Measurements from ENCODE around the gene SP8.

Gene SP8

DNA sequence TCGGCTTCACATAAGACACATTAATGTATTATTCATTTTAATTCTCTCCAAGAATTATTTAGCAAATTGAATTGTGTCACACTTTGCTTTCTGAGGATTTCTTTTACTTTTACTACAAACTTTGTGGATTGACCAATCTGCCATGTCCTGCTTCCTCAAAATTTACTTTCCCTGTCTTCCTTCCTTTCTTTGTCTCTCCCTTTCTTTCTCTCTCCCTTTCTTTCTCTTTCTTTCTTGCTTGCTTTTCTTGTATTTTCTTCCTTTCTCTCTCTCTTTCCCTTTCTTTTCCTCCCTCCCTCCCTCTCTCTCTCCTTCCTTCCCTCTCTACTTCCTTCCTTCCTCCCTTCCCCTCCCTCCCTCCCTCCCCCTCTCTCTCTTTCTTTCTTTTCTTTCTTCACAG, 37.8 kb downstream of the SP8 start:
- DNase-seq: no peak

DNA sequence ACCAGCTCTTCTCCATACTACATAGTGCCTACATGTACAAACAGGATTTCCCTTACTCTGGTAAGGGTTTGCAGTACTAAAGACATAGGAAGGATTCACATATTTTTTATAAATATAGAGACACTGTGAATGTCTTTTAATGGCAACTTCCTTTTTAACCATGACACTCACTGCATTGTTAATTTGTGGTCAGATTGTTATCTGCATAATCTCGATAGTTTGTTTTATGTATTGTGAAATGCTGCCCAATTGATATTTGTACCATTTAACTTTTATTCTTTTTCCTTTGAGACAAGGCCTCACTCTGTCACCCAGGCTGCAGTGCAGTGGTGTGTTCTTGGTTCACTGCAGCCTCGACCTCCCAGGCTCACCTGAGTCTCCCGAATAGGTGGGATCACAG, 39.7 kb downstream of the SP8 start:
- DNase-seq: no peak

DNA sequence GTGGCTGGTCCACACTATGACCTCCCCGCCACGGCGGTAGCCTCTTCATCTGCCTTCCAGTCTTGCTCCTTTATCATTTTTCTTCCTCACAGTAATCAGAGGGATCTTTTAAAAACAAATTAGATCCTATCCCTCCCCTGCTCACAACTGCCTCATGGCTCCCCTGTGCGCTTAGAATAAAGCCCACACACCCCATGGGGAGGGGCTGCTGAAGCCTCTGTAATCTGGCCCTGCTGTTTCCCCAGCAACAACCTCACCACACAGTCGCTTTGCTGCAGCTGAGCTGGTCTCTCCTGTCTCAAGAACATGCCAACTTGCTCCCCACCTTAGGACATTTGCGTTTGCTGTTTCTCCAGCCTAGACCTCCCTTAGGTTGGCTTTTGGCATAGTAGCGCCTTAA, 41.0 kb downstream of the SP8 start:
- DNase-seq: no peak

GRCh38 chr7:20744954-20745446, 41.7 kb downstream of the SP8 start:
- no peak for DNase-seq

GRCh38 chr7:20742913-20743312, 43.8 kb downstream of the SP8 start:
- DNase-seq: no peak

DNA sequence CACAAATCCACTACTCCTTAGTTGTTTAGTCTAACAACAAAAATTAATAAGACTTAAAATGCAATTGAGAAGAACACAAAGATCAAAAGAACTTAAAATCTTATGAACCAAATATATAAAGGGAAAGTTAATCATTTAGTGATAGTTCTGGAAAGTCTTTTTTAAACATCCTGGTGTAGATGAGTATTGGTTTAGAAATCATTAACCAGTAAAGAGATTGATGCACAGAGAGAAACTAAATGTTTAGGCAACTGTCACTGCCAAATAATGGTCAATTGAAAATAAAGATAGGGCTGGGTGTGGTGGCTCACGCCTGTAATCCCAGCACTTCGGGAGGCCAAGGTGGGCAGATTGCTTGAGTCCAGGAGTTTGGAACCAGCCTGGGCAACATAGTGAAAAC, 44.9 kb downstream of the SP8 start:
- no peak for DNase-seq

GRCh38 chr7:20738518-20739481, 47.9 kb downstream of the SP8 start:
- no peak for DNase-seq

DNA sequence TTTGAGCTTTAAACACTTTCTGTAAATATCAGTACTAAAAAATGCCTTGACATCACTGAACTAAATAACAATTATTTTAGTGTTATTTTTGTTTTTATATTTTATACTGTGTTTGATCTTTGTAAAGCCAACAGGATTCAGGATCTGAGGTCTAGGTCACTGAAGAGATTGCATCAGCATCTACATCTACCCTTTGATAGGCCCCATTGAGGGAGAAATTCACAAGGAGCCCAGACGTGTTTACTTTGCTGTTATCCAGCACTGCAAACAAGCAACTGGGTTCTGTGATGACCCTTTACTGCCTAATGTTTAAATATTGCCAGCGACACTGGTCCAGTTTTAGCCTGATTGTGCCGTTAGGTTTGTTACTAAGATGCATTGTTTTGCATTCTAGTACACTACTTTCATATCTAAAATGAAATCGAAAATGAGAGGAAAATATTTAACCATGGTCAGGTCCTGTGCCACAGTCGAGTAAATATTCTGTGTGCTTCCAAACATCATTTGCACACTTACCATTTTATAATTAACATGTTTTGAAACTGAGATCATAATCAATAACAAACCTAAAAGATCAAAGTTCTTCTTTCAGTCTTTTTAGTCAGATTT, 48.7 kb downstream of the SP8 start:
- no peak for DNase-seq

DNA sequence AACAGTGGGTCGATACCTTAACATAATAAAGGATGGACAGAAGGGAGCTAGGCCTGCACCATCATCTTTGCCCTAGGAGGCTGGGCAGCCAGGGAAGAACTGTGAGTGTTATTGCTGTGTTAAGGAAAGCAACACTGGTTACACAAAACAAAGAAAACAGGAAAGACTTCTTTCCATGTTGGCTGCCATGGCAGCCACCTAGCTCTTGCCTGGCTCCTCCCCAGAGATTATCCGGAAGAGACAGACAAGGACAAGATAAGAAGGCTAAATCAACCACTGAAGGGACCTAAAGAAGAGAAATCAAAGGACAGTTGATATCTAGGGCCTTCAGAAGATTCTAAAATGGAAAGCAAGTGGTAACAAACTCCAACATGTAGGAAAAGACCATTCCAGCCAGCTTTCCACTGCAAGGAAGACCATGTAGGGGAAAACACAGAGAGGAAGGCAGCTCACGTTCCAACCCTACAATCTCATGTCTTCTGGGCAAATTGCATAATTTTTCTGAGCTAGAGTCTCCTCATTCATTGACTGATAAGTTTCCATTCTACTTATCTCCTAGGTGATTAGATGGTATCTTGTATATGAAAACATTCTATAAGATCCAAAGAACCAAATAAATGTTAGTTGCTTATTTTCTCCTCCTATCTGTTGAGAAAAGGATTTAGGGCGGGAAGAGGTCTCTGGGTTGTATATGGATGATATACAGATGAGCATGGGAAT, 51.2 kb downstream of the SP8 start:
- DNase-seq: no peak
